ENCODE results near the gene CCL19.

CCL19 gene

GRCh38 chr9:34651321-34651720, 39.8 kb downstream of the CCL19 start:
- H3K9ac ChIP-seq (ENCODE audit: low read length) = no peak overlapping the region
- no peaks in the 10 kb centered on the region for H3K9me2 ChIP-seq (replicated peaks; ENCODE audit: insufficient read depth, low read length)
- H3K27ac ChIP-seq (ENCODE audit: low read depth, low read length) = no peak overlapping the region
- no peak overlapping the region for H3K4me2 ChIP-seq (ENCODE audit: low read depth, low read length, poor library complexity, severe bottlenecking)
- H3K9me3 ChIP-seq (ENCODE audit: insufficient read depth, low read length) = no peaks in the 10 kb centered on the region
- H3K27me3 ChIP-seq (ENCODE audit: low read length) = no peaks in the 10 kb centered on the region
- no peaks in the 10 kb centered on the region for H3F3A ChIP-seq (ENCODE audit: insufficient read depth)
- no peaks in the 10 kb centered on the region for H3K79me2 ChIP-seq (ENCODE audit: insufficient read depth, low read length)
- no peak overlapping the region for H2AFZ ChIP-seq (ENCODE audit: low read depth, low read length, severe bottlenecking)
- H3K4me3 ChIP-seq (ENCODE audit: insufficient read depth, low read length, poor library complexity, severe bottlenecking) = no peak overlapping the region
- no peak for TF ChIP-seq EZH2phosphoT487 (conservative IDR thresholded peaks at IDR 0.05; ENCODE audit: low read length)
- TF ChIP-seq, protein P1, sequence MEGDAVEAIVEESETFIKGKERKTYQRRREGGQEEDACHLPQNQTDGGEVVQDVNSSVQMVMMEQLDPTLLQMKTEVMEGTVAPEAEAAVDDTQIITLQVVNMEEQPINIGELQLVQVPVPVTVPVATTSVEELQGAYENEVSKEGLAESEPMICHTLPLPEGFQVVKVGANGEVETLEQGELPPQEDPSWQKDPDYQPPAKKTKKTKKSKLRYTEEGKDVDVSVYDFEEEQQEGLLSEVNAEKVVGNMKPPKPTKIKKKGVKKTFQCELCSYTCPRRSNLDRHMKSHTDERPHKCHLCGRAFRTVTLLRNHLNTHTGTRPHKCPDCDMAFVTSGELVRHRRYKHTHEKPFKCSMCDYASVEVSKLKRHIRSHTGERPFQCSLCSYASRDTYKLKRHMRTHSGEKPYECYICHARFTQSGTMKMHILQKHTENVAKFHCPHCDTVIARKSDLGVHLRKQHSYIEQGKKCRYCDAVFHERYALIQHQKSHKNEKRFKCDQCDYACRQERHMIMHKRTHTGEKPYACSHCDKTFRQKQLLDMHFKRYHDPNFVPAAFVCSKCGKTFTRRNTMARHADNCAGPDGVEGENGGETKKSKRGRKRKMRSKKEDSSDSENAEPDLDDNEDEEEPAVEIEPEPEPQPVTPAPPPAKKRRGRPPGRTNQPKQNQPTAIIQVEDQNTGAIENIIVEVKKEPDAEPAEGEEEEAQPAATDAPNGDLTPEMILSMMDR (IDR thresholded peaks at IDR 0.05; ENCODE audit: insufficient read depth, low read length, poor library complexity, severe bottlenecking) = no peak
- H4K20me1 ChIP-seq (ENCODE audit: low read depth, low read length) = no peaks in the 10 kb centered on the region
- no peaks in the 10 kb centered on the region for H3K36me3 ChIP-seq (ENCODE audit: low read length)

GRCh38 chr9:34650816-34651215, 40.3 kb downstream of the CCL19 start:
- Histone ChIP-seq H3K9me2 (replicated peaks; ENCODE audit: insufficient read depth, low read length) (no peaks in the 10 kb centered on the region), H3K27me3 (ENCODE audit: low read length) (no peaks in the 10 kb centered on the region), H3K9ac (ENCODE audit: low read length) (no peak overlapping the region), H3K27ac (ENCODE audit: low read depth, low read length) (no peak overlapping the region), H3K9me3 (ENCODE audit: insufficient read depth, low read length) (no peaks in the 10 kb centered on the region), H4K20me1 (ENCODE audit: low read depth, low read length) (no peaks in the 10 kb centered on the region), H3K36me3 (ENCODE audit: low read length) (no peaks in the 10 kb centered on the region), H3K4me3 (ENCODE audit: insufficient read depth, low read length, poor library complexity, severe bottlenecking) (no peak overlapping the region), H3K79me2 (ENCODE audit: insufficient read depth, low read length) (no peaks in the 10 kb centered on the region), H2AFZ (ENCODE audit: low read depth, low read length, severe bottlenecking) (no peak overlapping the region), H3F3A (ENCODE audit: insufficient read depth) (no peaks in the 10 kb centered on the region), H3K4me2 (ENCODE audit: low read depth, low read length, poor library complexity, severe bottlenecking) (no peak overlapping the region)
- TF ChIP-seq, protein P1 (IDR thresholded peaks at IDR 0.05; ENCODE audit: insufficient read depth, low read length, poor library complexity, severe bottlenecking) = no peak
- TF ChIP-seq EZH2phosphoT487 (conservative IDR thresholded peaks at IDR 0.05; ENCODE audit: low read length) = no peak

DNA sequence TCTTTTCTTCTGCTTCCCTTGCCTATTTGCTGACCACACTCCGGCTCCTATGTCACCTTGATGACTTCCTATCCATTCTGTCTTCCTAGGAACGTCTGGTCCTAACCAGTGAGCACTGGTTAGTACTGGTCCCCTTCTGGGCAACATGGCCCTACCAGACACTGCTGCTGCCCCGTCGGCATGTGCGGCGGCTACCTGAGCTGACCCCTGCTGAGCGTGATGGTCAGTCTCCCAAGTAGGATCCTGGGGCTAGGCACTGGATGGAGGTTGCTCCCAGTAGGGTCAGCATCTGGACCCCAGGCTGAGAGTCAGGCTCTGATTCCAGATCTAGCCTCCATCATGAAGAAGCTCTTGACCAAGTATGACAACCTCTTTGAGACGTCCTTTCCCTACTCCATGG, 42.4 kb downstream of the CCL19 start:
- Histone ChIP-seq H3K4me2 (ENCODE audit: low read depth, low read length, poor library complexity, severe bottlenecking) (no peak overlapping the region), H3K36me3 (ENCODE audit: low read length) (no peaks in the 10 kb centered on the region), H2AFZ (ENCODE audit: low read depth, low read length, severe bottlenecking) (no peak overlapping the region), H4K20me1 (ENCODE audit: low read depth, low read length) (no peaks in the 10 kb centered on the region), H3K9me3 (ENCODE audit: insufficient read depth, low read length) (no peaks in the 10 kb centered on the region), H3K9ac (ENCODE audit: low read length) (no peak overlapping the region), H3F3A (ENCODE audit: insufficient read depth) (no peaks in the 10 kb centered on the region), H3K9me2 (replicated peaks; ENCODE audit: insufficient read depth, low read length) (no peaks in the 10 kb centered on the region), H3K27ac (ENCODE audit: low read depth, low read length) (no peak overlapping the region), H3K4me3 (ENCODE audit: insufficient read depth, low read length, poor library complexity, severe bottlenecking) (no peak overlapping the region), H3K27me3 (ENCODE audit: low read length) (no peaks in the 10 kb centered on the region), H3K79me2 (ENCODE audit: insufficient read depth, low read length) (no peaks in the 10 kb centered on the region)
- TF ChIP-seq EZH2phosphoT487 (conservative IDR thresholded peaks at IDR 0.05; ENCODE audit: low read length) = no peak
- TF ChIP-seq, protein P1 (IDR thresholded peaks at IDR 0.05; ENCODE audit: insufficient read depth, low read length, poor library complexity, severe bottlenecking) = no peak

All from SU-DHL-6 (cell line).